ENCODE measurements around the gene CCR7. TPM values are rescaled to one million over a fixed set of nuclear protein-coding genes. Genes with fewer than 3 reads are reported as not detected.

CCR7 gene
- total and polyA plus RNA-seq, 2 of the 13 experiments (the other 11 are each of a cell fraction or from before 2014, with no cell fraction given): 0.04 to 0.53 TPM

DNA sequence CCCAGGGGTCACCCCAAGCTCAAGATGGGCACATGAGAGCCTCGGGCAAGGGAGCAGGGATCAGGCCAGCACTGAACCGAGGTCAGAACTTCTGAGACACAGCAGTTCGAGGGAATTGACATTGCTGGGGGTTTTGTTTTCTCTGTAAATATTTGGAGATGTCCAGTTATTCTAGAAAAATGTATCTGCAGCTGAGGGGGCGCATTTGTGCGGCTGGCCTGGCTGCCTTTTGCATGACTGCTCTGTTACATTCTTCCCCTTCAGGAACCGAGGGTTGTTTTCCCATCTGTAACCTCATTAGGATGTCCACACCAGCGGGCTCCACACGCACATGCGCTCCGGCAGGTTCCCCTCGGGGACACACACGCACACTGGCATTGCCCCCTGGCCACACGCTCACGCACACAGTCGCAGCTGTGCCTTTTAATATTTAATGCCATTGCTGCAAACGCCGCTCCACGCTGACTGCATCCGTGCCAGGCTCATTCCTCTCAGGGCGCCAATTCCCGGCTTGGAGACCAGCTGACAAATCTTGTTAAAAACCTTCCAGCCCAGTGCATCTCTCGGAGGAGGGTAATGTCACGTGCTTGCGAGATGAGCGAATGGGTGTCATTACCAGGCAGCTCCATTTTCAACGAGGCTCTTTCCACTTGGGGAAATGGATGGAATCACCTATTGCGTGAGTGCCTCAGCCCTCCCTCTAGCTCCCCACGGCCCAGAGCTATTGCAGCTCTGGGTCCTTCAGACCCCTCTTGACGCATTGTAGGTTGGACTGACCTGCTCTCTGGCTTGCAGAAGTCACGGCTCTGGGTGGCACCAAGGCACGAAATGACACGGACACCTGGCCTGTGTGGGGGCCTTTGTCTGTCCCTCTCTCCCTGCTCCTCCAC is 13.1 kb downstream of the CCR7 start (continued):
- TF ChIP-seq MIXL1 (CRISPR knock-in tag; IDR thresholded peaks at IDR 0.05) (peak; percentile 85), ZBTB38 (CRISPR knock-in tag; IDR thresholded peaks at IDR 0.05) (peak; percentile 85), ZNF431 (CRISPR knock-in tag; IDR thresholded peaks at IDR 0.05; ENCODE audit: borderline replicate concordance, low read depth) (0 out of 2 replicates have a peak, but pooled peaks have one; percentile 74), MEIS1 (CRISPR knock-in tag; IDR thresholded peaks at IDR 0.05; ENCODE audit: borderline replicate concordance) (0 out of 2 replicates have a peak, but pooled peaks have one; percentile 7), CCDC6 (CRISPR knock-in tag; IDR thresholded peaks at IDR 0.05) (0 out of 2 replicates have a peak, but pooled peaks have one; percentile 21), KDM5B (CRISPR knock-in tag; IDR thresholded peaks at IDR 0.05; ENCODE audit: borderline replicate concordance) (peak; percentile 21; the same call in 1 of the 2 replicates), AGO1 (IDR thresholded peaks at IDR 0.05; ENCODE audit: low read depth, low read length, poor library complexity, severe bottlenecking) (peak; percentile 57), REXO4 (CRISPR knock-in tag; IDR thresholded peaks at IDR 0.05; ENCODE audit: borderline replicate concordance) (no peak), ATRX (CRISPR knock-in tag; IDR thresholded peaks at IDR 0.05; ENCODE audit: borderline replicate concordance) (no peak), KLF6 (CRISPR knock-in tag; IDR thresholded peaks at IDR 0.05) (peak; percentile 18; the same call in 1 of the 2 replicates), ZNF670 (CRISPR knock-in tag; IDR thresholded peaks at IDR 0.05; ENCODE audit: borderline replicate concordance) (peak; percentile 45; the same call in 1 of the 2 replicates), HNF4G (IDR thresholded peaks at IDR 0.05; ENCODE audit: borderline replicate concordance, low read depth, low read length) (peak; percentile 85), HNF4G (CRISPR knock-in tag; IDR thresholded peaks at IDR 0.05; ENCODE audit: borderline replicate concordance, low read depth) (no peak), HHEX (CRISPR knock-in tag; IDR thresholded peaks at IDR 0.05) (peak; percentile 66)
- TF ChIP-seq, protein P1, sequence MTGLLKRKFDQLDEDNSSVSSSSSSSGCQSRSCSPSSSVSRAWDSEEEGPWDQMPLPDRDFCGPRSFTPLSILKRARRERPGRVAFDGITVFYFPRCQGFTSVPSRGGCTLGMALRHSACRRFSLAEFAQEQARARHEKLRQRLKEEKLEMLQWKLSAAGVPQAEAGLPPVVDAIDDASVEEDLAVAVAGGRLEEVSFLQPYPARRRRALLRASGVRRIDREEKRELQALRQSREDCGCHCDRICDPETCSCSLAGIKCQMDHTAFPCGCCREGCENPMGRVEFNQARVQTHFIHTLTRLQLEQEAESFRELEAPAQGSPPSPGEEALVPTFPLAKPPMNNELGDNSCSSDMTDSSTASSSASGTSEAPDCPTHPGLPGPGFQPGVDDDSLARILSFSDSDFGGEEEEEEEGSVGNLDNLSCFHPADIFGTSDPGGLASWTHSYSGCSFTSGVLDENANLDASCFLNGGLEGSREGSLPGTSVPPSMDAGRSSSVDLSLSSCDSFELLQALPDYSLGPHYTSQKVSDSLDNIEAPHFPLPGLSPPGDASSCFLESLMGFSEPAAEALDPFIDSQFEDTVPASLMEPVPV (CRISPR knock-in tag; IDR thresholded peaks at IDR 0.05): 0 out of 2 replicates have a peak, but pooled peaks have one; percentile 79
- TF ChIP-seq, protein P2, sequence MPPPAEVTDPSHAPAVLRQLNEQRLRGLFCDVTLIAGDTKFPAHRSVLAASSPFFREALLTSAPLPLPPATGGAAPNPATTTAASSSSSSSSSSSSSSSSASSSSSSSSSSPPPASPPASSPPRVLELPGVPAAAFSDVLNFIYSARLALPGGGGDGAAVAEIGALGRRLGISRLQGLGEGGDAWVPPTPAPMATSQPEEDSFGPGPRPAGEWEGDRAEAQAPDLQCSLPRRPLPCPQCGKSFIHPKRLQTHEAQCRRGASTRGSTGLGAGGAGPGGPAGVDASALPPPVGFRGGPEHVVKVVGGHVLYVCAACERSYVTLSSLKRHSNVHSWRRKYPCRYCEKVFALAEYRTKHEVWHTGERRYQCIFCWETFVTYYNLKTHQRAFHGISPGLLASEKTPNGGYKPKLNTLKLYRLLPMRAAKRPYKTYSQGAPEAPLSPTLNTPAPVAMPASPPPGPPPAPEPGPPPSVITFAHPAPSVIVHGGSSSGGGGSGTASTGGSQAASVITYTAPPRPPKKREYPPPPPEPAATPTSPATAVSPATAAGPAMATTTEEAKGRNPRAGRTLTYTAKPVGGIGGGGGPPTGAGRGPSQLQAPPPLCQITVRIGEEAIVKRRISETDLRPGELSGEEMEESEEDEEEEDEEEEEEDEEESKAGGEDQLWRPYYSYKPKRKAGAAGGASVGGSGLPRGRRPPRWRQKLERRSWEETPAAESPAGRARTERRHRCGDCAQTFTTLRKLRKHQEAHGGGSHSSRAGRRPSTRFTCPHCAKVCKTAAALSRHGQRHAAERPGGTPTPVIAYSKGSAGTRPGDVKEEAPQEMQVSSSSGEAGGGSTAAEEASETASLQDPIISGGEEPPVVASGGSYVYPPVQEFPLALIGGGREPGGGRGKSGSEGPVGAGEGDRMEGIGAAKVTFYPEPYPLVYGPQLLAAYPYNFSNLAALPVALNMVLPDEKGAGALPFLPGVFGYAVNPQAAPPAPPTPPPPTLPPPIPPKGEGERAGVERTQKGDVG (CRISPR knock-in tag; IDR thresholded peaks at IDR 0.05; ENCODE audit: borderline replicate concordance): peak; percentile 93
- TF ChIP-seq, protein P3, sequence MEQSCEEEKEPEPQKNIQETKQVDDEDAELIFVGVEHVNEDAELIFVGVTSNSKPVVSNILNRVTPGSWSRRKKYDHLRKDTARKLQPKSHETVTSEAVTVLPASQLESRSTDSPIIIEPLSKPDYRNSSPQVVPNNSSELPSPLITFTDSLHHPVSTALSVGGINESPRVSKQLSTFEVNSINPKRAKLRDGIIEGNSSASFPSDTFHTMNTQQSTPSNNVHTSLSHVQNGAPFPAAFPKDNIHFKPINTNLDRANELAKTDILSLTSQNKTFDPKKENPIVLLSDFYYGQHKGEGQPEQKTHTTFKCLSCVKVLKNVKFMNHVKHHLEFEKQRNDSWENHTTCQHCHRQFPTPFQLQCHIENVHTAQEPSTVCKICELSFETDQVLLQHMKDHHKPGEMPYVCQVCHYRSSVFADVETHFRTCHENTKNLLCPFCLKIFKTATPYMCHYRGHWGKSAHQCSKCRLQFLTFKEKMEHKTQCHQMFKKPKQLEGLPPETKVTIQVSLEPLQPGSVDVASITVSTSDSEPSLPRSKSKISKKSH (CRISPR knock-in tag; IDR thresholded peaks at IDR 0.05; ENCODE audit: borderline replicate concordance): 0 out of 2 replicates have a peak, but pooled peaks have one; percentile 7
- TF ChIP-seq, protein P4, sequence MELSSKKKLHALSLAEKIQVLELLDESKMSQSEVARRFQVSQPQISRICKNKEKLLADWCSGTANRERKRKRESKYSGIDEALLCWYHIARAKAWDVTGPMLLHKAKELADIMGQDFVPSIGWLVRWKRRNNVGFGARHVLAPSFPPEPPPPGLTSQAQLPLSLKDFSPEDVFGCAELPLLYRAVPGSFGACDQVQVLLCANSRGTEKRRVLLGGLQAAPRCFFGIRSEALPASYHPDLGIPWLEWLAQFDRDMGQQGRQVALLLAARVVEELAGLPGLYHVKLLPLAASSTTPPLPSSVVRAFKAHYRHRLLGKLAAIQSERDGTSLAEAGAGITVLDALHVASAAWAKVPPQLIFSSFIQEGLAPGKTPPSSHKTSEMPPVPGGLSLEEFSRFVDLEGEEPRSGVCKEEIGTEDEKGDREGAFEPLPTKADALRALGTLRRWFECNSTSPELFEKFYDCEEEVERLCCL (CRISPR knock-in tag; IDR thresholded peaks at IDR 0.05; ENCODE audit: borderline replicate concordance): no peak
